Naive B cell (primary cell): ENCODE measurements around the gene CDK11B. TPM values are rescaled to one million over a fixed set of nuclear protein-coding genes. Genes with fewer than 3 reads are reported as not detected.
A peak's percentile ranks its signal among the peaks of the same experiment; 100 is the strongest.
"Not testable (repeated sequence)": the region's sequence is repeated elsewhere in the genome, so short reads cannot be mapped to it uniquely, and the experiment has no call there.

Source experiments
- ATAC-seq, 2 donors: fragments of 150-1000 bp; cut with Tn5 transposase; 2 replicates each; pipeline ENCODE4 v1.10.0; 2021; ENCODE audit warnings: low read depth in 2 of 2, mild to moderate bottlenecking in 2 of 2, moderate library complexity in 2 of 2
- DNase-seq: peaks from one replicate; pipeline ENCODE4 v3.0.0; 2022
- H3K27ac Mint-ChIP-seq, 6 donors: one replicate each; pipeline ENCODE4 v1.8.0; 2020 to 2022; ENCODE audit warnings: mild to moderate bottlenecking in 6 of 6, mixed read lengths in 6 of 6, moderate library complexity in 5 of 6, inconsistent platforms in 2 of 6
- H3K27me3 Mint-ChIP-seq, 3 donors: one replicate each; pipeline ENCODE4 v1.8.0; 2021 to 2022; ENCODE audit warnings: mixed read lengths in 3 of 3, mild to moderate bottlenecking in 1 of 3
- H3K36me3 Mint-ChIP-seq, 2 donors: one replicate each; pipeline ENCODE4 v1.8.0; 2020 to 2022; ENCODE audit warnings: mixed read lengths in 2 of 2, inconsistent platforms in 1 of 2, mild to moderate bottlenecking in 1 of 2
- H3K4me1 Mint-ChIP-seq, 3 donors: one replicate each; pipeline ENCODE4 v1.8.0; 2020 to 2022; ENCODE audit warnings: mixed read lengths in 3 of 3, inconsistent platforms in 1 of 3, mild to moderate bottlenecking in 1 of 3, moderate library complexity in 1 of 3
- H3K4me3 Mint-ChIP-seq, 8 donors: one replicate each; pipeline ENCODE4 v1.8.0; 2020 to 2022; ENCODE audit warnings: mild to moderate bottlenecking in 8 of 8, mixed read lengths in 8 of 8, moderate library complexity in 8 of 8, inconsistent platforms in 2 of 8
- H3K9me3 Mint-ChIP-seq, 7 donors: one replicate each; pipeline ENCODE4 v1.8.0; 2020 to 2022; ENCODE audit warnings: mixed read lengths in 7 of 7, mild to moderate bottlenecking in 5 of 7, inconsistent platforms in 2 of 7, moderate library complexity in 1 of 7
- polyA plus RNA-seq, 6 donors: library from polyadenylated mRNA; unstranded; fragments of 300-500 nt; fragmentation: Illumina TruSeq; gene quantifications; one replicate each; pipeline ENCODE4 v1.2.3, GENCODE V29; 2021; ENCODE audit warnings: low read depth in 6 of 6

CDK11B gene
- polyA plus RNA-seq, 6 donors from 2014 or later = 2.2 to 17.5 (median 8.4) TPM

DNA sequence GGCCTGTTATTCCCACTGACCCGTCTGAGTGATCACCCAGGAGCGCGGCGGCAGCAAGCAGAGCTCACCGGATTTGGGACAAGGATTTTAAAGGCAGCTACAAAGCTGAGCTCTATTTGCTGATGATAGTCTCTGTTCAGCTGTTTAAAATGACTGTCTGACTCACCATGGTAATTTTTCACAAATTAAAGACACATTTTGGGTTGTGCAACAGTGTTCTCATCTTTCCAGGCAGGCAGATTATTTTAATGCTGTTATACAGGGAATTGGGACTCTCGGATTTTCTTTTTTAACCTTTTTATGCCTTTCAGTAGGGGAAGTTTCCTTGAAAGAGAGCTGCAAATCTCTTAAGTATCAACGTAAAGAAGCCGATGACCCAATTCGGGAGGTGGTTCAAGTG lies 3.6 kb upstream of the CDK11B start:
- DNase-seq, H3K27ac Mint-ChIP-seq, H3K36me3 Mint-ChIP-seq, H3K9me3 Mint-ChIP-seq, ATAC-seq, H3K27me3 Mint-ChIP-seq: not testable (repeated sequence)
- Mint-ChIP-seq H3K4me1 (peaks cover 0 to 11% (median 0%) of the 10 kb centered on the region in 3 donors), H3K4me3 (peak overlapping the region in 1 of 8 donors; percentile 62)

DNA sequence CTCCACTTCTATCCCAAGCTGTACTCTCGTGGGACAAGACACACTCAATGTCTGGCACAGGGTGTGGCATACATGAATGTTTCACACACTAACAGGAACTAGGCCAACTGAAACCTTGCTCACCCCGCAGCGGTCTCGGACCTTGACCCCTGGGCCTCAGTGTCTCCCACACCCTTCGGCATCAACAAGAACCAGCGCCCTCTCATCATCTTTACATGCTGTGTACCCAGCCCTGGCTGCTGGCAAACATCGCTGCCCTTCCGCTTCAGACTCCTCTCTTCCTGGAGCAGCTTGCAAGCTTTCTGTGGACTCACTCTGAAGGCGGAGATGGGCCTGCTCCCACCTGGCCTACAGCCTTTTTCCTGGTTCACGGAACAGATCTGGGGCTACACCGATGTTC lies 10.5 kb downstream of the CDK11B start:
- H3K27ac Mint-ChIP-seq = not testable (repeated sequence)

DNA sequence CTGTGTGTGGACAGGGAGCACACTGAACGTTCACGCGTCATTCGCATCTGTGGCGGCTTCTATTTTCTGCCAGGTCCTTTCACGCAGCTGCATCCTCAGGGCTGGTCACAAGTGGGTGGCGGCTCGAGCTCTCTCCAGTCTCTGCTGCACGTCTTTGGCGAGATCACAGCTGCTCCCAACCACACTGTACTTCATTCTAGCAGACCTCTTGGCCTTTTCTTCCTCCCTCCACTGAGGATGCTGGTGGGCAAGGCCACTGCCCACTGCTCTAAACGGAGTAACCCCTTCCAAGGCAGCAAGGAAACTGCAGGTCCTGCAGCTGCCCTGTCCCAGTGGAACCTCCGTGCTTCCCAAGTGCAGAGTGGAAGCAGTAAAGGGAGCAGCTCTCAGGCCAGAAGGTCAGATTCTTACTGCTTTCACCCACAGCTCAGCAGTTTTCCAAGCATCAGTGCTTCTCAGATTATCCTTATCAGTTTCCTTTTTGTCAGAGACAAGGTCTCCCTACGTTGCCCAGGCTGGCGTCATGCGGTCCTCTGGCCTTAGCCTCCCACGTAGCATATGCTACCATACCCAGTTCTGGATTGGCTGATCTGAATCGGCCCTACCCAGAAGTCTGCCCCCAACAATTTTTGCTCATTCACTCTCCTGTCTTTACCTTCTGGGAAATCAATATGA lies 11.1 kb downstream of the CDK11B start:
- H3K4me3 Mint-ChIP-seq, ATAC-seq, H3K27me3 Mint-ChIP-seq, H3K9me3 Mint-ChIP-seq, H3K27ac Mint-ChIP-seq, H3K4me1 Mint-ChIP-seq, DNase-seq: not testable (repeated sequence)
- H3K36me3 Mint-ChIP-seq = peaks cover 20 to 39% of the 10 kb centered on the region in 2 donors

More for the DNA sequence above, 10.5 kb downstream of the CDK11B start:
- not testable (repeated sequence) for H3K9me3 Mint-ChIP-seq, H3K27me3 Mint-ChIP-seq, ATAC-seq, H3K4me1 Mint-ChIP-seq, H3K4me3 Mint-ChIP-seq, DNase-seq
- H3K36me3 Mint-ChIP-seq = peaks cover 20 to 39% of the 10 kb centered on the region in 2 donors

DNA sequence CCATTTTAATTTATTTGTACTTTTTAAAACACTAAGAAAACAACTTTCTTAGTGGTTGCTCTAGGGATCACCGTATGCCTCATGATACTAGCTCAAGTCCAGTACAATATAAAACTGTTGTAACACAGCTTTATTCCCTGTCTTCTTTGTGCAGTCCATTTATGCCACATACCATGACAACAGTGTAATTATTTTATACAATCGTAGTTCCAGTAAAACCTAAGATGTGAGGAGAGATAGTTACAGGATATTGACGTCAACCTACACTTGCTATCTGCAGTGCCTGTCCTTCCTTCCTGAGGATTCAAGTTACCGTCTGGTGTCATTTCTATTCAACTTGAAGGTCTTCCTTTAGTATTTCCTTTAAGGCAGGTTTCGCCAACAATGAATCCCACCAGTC lies 12.5 kb downstream of the CDK11B start:
- DNase-seq, ATAC-seq, H3K4me3 Mint-ChIP-seq, H3K27me3 Mint-ChIP-seq, H3K27ac Mint-ChIP-seq, H3K4me1 Mint-ChIP-seq, H3K9me3 Mint-ChIP-seq: not testable (repeated sequence)
- peaks cover 10 to 30% of the 10 kb centered on the region in 2 donors for H3K36me3 Mint-ChIP-seq

DNA sequence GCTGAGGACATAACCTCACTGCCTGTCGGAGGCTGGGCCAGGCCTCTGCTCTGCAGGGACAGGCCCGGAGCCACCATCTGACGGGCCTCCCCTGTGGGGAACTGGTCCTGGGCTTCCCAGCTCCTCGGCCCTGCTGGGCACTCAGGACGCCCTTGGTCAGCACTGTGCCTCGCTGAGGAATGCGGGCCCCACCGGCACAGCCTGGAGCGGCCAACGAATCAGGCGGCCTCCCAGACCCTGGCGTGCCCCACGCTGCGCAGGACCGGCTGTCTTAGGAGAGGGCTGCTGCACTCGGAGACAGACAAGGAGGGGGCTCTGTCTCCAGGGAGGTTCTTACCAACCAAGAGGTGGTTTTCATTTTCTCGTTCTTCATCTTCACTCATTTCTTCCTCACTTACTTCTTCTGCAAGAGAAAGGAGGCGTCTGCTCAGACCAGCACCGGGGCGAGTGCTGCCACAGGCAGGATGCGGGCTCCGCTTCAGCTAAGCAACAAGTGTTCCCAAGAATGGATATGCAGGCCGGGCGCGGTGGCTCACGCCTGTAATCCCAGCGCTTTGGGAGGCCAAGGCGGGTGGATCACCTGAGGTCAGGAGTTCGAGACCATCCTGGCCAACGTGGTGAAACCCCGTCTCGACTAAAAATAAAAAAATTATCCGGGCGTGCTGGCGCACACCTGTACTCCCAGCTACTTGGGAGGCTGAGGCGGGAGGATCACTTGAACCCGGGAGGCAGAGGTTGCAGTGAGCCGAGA lies 17.9 kb downstream of the CDK11B start:
- not testable (repeated sequence) for H3K27ac Mint-ChIP-seq, H3K4me3 Mint-ChIP-seq, H3K36me3 Mint-ChIP-seq, ATAC-seq, DNase-seq, H3K9me3 Mint-ChIP-seq, H3K27me3 Mint-ChIP-seq, H3K4me1 Mint-ChIP-seq

DNA sequence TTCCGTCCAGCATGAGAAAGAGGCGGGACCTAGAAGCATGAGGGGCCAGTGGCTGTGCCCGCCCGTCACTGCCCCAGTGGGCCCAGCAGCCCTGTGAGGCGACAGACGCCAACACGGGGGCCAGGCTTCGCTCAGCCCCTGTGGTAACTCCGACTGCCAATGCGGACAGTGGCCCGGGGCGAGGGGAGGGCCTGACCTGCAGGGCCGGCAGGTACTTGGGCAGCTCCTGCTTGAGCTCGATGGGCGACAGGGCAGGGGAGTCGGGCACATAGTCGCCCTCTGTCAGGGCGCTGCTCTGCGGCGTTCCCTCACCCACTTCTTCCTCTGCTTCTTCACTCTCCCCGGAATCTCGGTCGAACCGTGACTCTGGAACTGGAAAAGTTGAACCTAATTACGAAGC lies 18.7 kb downstream of the CDK11B start:
- H3K27ac Mint-ChIP-seq, H3K4me3 Mint-ChIP-seq, H3K36me3 Mint-ChIP-seq, H3K9me3 Mint-ChIP-seq, ATAC-seq, H3K4me1 Mint-ChIP-seq, H3K27me3 Mint-ChIP-seq, DNase-seq: not testable (repeated sequence)

DNA sequence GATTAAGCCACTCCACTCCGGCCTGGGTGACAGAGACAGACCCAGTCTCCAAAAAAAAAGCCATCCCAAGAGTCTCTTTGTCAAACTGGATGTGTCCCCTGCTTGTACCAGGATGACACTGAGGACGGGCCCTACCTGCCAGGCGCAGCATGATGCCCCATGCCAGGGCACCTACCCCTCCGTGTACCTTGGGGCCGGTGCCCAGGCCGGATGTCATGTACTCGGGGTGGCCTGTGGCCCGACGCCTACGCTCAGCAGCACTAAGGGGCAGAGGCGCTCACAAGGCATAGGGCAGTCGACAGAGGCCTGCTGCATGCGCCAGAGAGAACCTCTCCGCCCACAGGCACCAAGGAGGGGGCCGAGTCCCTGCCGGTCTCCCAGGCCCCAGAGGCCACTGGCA lies 19.4 kb downstream of the CDK11B start:
- not testable (repeated sequence) for H3K9me3 Mint-ChIP-seq

DNA sequence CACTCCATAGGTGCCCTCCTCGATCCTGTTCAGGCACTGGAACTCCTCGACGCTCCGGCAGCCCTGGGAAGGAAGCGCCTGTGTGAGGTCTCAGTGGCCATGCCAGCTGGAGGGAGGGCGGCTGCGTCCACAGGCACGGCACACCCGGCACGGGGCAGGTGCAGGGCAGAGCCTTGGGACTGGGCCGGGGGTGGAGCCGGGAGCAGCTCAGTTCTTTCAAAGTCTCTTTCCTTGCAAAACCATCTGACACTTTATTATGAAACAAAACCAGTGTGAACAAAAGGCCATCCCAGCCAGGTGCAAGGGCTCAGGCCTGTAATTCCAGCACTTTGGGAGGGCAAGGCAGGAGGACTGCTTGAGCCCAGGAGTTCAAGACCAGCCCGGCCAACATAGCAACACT lies 20.3 kb downstream of the CDK11B start:
- not testable (repeated sequence) for H3K4me1 Mint-ChIP-seq, H3K9me3 Mint-ChIP-seq, ATAC-seq, DNase-seq, H3K4me3 Mint-ChIP-seq, H3K27me3 Mint-ChIP-seq, H3K27ac Mint-ChIP-seq, H3K36me3 Mint-ChIP-seq

More for the DNA sequence above, 19.4 kb downstream of the CDK11B start:
- not testable (repeated sequence) for ATAC-seq, H3K4me1 Mint-ChIP-seq, H3K4me3 Mint-ChIP-seq, H3K27me3 Mint-ChIP-seq, H3K36me3 Mint-ChIP-seq, H3K27ac Mint-ChIP-seq, DNase-seq

DNA sequence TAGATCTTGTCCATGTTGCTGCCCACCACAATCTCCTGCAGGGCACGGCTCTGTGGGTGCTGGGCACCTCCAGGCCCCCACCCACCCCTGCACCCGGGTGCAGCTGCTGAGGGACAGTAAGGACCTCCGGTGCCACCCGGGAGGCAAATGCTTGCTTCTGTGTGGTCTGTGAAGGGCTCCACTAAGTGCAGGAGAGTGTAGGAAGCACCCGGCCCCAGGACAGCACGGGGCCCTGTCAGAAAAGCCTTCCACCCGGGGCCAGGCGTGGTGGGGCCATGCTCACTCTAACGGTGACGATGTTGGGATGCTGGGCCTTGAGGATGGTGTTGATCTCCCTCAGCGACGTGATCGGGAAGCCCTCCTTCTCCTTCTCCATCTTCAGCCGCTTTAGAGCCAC lies 21.3 kb downstream of the CDK11B start:
- H3K9me3 Mint-ChIP-seq, H3K27ac Mint-ChIP-seq, H3K4me1 Mint-ChIP-seq, H3K36me3 Mint-ChIP-seq, ATAC-seq, H3K27me3 Mint-ChIP-seq, H3K4me3 Mint-ChIP-seq, DNase-seq: not testable (repeated sequence)

DNA sequence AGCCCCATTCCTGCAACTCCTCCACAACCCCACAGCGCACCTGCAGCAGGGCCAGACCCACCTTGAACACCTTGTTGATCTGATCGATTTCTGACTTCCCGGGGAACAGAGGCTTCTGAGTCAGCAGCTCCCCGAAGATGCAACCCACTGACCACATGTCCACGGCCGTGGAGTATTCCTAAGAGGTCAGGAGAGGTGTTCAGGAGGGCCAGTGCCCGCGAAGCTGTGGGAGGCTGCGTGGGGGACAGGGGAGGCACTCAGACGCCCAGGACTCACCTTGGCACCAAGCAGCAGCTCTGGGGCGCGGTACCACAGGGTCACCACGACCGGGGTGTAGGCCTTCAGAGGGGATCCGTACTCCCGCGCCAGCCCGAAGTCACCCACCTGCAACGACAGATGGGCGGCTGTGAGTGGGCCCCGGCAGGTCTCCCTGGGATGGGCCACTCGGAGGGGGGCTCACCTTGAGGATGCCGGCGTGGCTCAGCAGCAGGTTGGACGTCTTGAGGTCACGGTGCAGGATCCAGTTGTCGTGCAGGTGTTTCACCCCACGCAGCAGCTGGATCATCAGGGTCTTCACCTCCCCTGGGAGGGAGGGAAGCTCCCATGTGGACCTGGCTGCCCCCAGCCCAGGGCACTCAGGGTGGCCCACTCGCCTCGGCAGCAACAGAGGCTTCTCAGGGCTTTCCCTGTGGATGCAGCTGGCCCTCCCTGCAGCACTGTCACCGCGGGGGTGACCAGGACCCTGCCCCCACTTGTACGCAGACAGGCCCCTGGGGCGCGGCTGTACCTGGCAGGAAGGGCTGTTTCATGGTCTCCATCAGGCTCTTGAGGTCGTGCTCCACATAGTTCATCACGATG lies 22.0 kb downstream of the CDK11B start:
- not testable (repeated sequence) for DNase-seq, ATAC-seq, H3K27me3 Mint-ChIP-seq, H3K4me3 Mint-ChIP-seq, H3K4me1 Mint-ChIP-seq, H3K9me3 Mint-ChIP-seq, H3K36me3 Mint-ChIP-seq, H3K27ac Mint-ChIP-seq

DNA sequence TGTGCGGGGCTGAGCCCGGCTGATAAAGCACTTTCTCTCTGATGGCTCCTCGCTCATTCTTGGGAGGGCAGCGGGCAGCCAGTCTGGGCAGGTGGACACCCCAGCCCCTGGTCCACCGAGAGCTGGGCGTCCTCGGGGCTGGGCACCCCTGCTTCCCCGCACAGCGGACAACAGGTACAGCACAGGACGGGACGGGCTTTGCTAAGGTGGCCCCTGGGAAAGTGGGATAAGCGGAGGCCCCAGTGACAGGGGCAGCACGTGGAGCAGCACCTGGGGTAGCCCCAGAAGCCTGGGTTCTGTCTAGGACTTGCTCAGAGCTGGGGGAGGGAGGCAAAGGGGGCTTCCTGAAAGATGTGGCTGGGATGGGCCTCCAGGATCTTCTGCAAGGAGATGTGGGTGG lies 24.2 kb downstream of the CDK11B start:
- H3K4me3 Mint-ChIP-seq, H3K36me3 Mint-ChIP-seq, DNase-seq, H3K27me3 Mint-ChIP-seq, H3K27ac Mint-ChIP-seq, H3K9me3 Mint-ChIP-seq, ATAC-seq: not testable (repeated sequence)
- peaks cover 4 to 12% (median 7%) of the 10 kb centered on the region in 3 donors for H3K4me1 Mint-ChIP-seq

DNA sequence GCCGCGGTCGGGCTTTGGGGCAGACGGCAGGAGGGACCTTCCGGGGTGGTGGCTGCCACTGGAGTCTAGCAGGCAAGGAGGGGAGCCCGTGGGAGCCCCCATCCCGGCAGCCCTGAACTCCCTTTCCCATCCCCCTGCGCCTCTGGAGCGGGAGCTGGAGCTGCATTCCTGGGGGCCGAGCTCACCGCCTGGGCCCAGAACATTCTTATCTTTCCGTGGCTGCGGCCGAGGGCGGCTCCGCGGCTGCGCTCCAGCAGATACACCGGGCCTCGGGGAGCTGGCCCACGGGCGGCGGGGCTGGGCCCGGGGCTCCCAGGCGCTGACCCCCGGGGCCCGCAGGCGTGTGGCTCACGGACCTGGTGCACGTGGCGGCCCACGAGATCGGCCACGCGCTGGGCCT lies 25.4 kb downstream of the CDK11B start:
- not testable (repeated sequence) for ATAC-seq, DNase-seq, H3K9me3 Mint-ChIP-seq, H3K27me3 Mint-ChIP-seq, H3K4me3 Mint-ChIP-seq, H3K36me3 Mint-ChIP-seq, H3K27ac Mint-ChIP-seq
- peaks cover 4 to 12% (median 7%) of the 10 kb centered on the region in 3 donors for H3K4me1 Mint-ChIP-seq

DNA sequence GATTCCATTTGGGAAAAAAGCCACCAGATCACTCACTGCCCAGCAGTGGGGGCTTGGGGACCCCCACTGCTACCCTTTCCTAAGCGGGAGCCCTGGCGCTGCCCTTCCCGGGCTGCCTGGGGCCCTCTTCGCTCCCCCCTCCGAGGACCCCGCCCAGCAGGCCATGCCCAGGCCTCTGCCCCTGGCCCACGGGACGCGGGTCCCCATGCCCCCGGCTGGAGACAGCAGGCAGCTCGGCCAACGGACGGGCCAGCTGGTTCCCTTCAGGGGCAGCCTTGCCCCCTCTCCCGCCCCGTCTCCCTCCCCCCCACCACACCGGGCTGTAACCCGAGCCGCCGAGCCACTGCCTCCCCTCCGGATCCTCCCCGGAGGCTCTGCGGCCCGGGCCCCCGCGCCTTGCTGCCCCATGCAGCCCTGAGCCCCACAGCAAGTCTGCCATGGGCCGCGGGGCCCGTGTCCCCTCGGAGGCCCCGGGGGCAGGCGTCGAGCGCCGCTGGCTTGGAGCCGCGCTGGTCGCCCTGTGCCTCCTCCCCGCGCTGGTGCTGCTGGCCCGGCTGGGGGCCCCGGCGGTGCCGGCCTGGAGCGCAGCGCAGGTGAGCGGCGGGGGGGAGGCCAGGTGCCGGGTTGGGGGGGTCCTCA lies 26.9 kb downstream of the CDK11B start, which contains the start of gene MMP23B:
TSS of gene MMP23B (plus strand) at position 392 of the 639 bp plus-strand sequence. CDS start at position 438, 46 bp downstream.
- Mint-ChIP-seq H3K4me3 (peak within 1 kb of the TSS in 5 of 8 donors; percentile 55 to 61 (median 59)), H3K27ac (peak within 1 kb of the TSS in 3 of 6 donors; percentile 42 to 94 (median 76))
- no peak for DNase-seq

More for the DNA sequence above, 26.9 kb downstream of the CDK11B start, which contains the start of gene MMP23B:
- no peak for ATAC-seq
- H3K27me3 Mint-ChIP-seq = peaks cover 0 to 5% (median 4%) of the 10 kb centered on the region in 3 donors
- peaks cover 4 to 12% (median 7%) of the 10 kb centered on the region in 3 donors for H3K4me1 Mint-ChIP-seq
- no peaks in the 10 kb centered on the region for H3K36me3 Mint-ChIP-seq
- peaks cover 0 to 2% (median 0%) of the 10 kb centered on the region in 7 donors for H3K9me3 Mint-ChIP-seq
